NCI-H345 (cell line): Measurements from ENCODE around the gene ACACA.
"Not testable (repeated sequence)": the region's sequence is repeated elsewhere in the genome, so short reads cannot be mapped to it uniquely, and the experiment has no call there.

ENCODE experiments used
- DNase-seq: peaks from one replicate; lab custom pipeline; 2025; lab: John Stamatoyannopoulos, UW

ACACA gene

DNA sequence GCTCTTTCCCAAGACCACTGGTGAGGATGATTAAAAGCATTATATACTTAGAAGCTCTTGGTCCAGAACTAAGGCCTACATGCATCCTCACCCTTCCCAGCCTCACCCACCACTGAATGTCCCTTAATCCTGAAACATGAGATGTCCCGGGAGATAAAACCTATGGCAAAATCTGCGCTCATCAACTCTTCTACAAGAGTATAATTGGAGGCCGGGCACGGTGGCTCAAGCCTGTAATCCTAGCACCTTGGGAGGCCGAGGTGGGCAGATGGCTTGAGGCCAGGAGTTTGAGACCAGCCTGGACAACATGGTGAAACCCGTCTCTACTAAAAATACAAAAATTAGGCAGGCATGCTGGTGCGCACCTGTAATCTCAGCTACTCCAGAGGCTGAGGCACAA is 13.3 kb downstream of the ACACA start:
- DNase-seq, result no peak

- no peak for DNase-seq
Measured at GRCh38 chr17:37392024-37392590, 14.5 kb downstream of the ACACA start.

GRCh38 chr17:37391146-37391545 is 15.5 kb downstream of the ACACA start:
- no peak for DNase-seq

- DNase-seq, result no peak
Measured at GRCh38 chr17:37389160-37389559, 17.5 kb downstream of the ACACA start.

- DNase-seq, result no peak
Measured at GRCh38 chr17:37388266-37388665, 18.4 kb downstream of the ACACA start.

DNA sequence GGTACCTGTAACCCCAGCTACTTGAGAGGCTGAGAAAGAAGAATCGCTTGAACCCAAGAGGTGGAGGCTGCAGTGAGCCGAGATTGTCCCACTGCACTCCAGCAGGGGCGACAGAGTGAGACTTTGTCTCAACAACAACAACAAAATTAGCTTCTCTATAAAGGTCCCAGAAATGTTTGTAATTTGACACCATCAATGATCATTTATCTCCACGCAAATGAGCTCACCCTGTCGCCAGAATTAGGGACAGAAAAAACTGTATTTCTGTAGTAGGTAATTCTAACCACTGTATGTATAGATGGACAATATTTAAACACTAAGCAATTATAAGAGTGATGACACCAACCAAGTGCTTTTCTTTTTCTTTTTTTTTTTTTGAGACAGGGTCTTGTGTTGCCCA is 20.2 kb downstream of the ACACA start:
- no peak for DNase-seq

DNA sequence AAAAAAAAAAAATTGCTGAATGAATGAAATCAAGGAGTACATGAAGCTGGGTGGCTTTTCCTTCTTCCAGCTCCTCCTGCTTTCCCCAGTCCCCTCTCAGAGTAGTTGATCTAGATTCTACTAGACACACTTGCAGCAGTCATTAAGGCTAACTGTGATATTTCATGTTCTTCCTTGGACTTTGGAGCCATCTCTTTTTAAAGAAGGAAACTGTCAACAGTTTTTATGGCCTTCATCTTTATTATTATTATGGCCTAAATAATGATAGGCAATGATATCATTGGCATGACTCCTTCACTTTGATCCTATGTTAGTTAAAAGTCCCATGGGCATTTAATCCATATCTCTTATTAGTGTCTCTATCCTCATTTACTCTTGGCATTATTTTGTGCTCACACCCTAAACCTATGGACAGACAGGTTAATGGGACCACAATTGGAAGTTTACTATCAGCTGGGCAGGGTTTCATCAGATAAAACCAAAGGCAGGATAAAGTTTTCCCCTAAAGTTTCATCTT is 21.1 kb downstream of the ACACA start:
- DNase-seq, result no peak

DNA sequence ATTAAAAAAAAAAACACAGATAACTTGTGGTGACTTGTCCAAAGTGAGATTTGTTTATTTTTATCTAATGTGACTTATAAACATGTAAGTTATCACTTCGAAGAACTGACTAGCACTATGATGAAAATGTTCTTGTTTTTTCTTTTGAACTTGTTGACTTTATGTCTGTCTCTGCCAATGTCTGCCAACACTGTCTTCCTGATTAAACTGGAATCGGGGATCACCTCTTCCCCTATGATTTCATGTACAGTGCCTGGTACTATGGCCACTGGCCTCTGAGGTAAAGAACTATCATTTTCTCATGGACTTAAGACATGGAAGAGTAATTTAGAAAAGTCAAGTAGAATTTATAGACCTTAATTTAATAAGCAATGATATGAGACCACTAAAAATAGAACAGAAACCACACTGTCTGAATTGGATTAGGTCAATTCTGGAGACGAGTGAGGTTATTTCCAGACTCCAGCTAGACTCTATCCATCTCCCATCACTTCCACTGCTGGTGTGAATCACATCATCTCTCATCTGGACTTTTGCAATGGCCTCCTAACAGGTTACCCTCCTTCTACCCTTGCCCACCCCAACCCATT is 22.0 kb downstream of the ACACA start:
- DNase-seq, result no peak

DNA sequence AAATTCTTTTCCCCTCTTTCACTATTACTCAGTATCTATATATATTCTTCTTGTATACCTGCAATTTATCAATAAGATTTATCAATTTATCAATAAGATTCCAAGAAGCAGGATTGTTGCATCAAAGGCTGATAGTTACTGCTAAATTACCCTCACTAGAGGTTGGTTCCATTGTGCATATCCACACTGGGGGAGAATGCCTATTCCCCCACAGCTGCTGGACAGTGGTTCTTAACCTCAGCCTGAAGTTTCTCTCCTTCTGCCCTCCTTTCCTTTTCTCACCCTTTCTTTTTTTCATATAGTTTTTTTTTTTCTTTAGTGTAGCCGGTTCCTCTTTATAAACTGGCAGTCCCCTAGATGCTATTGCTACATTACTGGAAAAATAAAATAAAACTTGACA is 24.6 kb downstream of the ACACA start:
- no peak for DNase-seq

DNA sequence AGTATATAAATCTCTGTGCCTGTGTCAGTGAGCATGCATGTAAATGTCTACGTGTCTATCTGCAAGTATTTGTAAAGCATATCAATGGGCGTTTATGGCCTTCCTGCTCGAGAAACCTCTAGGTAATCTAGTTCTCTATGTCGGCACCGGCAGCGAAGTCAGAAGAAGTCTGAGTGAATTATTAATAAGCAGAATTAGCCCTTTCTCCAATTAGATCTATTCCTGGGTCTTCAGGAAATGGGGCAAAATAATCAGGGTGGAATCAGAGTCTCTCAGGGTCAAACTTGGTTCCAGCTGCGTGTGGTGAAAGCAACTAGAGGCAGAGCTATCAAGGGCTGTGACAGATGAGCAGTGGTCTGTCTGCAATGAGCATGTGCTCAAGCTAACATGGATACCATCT is 30.9 kb downstream of the ACACA start, which contains the start of gene C17orf78:
TSS of gene C17orf78 (plus strand) at position 280 of the 400 bp plus-strand sequence. CDS start at position 388, 108 bp downstream.
- DNase-seq, result no peak

GRCh38 chr17:37373530-37374159 is 33.0 kb downstream of the ACACA start:
- peak; percentile 67 for DNase-seq

GRCh38 chr17:37368577-37368976 is 38.1 kb downstream of the ACACA start:
- DNase-seq, result no peak

- DNase-seq, result no peak
Measured at GRCh38 chr17:37365589-37365988, 41.0 kb downstream of the ACACA start.

DNA sequence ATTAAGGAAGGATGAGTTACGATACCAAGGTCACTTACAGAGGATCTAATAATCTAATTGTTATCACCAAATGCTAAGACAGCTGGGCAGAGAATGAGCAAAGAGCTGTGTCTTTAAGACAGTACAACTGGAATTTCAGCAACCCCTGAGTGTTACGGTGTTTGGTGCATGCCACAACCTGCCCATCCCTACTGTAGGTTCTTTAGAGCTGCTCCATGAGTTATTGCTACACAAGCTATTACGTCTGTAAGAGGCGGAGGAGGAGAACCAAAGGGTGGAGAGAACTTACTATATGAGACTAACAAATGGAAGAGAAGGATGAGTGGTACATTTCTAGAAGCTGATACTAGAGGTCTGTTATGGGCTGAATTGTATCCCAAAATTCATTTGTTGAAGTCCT is 45.1 kb downstream of the ACACA start:
- no peak for DNase-seq

- DNase-seq, result no peak
Measured at GRCh38 chr17:37360632-37361031, 46.0 kb downstream of the ACACA start.

GRCh38 chr17:37359682-37360188 is 46.9 kb downstream of the ACACA start:
- no peak for DNase-seq

DNA sequence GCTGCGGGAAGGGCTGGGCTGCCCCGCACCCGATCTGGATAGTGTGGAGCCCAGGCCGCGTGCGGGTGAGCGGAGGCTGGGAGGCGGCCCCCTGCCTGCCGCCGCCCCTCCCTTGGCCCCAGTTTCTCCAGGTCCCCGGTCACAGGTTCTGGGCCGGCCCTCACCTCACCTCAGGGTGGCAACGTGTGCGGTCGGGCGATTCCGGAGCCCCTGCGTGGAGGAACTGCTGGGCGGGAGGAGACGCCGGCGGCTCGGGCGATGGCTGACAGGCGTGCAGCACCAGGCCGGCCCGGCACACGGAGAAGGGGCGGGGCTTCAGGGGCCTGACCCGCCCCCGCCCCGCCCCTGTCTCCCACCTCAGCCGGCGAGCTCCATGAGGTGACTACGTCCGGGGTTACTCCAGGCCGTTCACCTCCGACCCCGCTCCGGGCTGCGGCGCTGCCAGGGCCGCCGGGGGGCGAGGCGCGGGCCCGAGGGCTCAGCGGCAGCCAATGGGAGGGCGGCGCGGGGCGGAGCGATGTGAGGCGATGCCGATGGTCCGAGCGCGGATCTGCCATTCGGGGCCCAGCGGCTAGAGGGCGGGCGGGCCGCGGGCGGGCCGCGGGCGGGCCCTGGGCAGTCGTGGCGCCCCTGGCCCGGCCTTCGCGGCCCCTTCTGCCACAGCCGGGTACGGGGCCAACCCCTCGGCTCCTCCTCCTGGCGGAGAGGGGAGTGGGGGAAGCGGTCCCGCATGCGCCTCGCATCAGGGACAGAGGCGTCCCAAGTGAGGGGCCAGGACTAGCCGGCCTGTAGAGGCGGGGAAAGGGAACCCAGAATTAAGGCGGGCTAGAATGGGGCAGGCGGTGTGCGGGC is 47.6 kb downstream of the ACACA start:
- DNase-seq, result peak; percentile 79

DNA sequence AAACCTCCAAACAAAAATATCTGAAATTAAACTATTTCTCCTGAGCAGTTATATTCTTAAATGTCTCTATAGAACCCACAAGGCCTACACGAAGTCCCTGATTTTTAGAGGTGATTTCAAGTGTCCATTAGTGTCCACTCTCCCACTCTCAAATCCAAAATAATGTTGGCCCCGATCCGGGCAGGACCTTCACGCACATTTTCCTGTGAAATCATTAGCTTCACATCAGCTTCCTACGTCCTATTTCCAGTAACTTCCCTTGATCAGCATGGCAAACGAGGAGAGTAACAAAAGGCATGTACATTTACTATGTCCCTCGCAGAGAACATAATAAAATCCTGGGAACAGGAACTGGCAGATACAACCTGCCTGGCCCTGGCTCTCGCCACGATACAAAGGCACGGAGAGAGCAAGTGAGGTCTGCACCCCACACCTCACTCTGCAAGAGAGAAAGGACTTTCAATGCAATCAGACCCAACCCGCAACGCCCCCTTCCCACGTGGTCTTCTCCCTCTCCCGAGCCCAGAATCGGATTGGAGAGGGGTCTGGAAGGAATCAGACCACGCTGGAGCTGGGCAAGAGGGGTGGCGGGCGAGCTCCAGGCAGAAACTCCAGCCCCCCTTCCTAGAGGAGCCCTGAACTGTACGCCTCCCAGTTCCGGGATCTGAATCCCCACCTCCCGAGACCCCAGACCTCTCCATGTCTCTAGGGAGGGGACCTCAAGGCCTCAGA is 48.4 kb downstream of the ACACA start:
- DNase-seq, result peak; percentile 65

DNA sequence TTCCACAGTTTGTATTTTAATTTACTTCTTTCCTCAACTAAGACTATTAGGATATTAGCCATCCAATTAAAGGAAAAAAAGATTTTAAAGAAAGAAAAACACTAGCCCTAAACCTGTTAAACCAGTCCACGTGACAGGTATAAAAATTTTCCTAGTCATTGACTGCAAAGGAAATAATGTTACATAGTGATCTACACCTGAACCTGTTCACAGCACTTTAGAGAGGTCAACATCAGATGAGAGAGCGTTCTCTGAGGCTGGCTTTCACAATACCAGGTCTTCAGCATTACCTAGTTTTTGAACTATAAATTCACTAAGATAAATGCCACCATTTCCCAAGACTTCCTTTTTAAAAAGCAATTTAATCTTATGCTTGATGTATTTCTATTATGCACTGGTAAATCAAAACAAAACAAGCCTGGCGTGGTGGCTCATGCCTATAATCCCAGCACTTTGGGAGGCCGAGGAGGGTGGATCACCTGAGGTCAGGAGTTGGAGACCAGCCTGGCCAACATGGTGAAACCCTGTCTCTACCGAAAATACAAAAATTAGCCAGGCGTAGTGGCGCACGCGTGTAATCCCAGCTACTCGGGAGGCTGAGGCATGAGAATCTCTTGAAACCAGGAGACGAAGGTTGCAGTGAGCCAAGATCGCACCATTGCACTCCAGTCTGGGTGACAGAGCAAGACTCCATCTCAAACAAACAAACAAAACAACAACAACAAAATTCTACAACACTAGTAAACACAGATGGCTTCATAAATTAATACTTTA is 49.7 kb downstream of the ACACA start:
- DNase-seq, result not testable (repeated sequence)

DNA sequence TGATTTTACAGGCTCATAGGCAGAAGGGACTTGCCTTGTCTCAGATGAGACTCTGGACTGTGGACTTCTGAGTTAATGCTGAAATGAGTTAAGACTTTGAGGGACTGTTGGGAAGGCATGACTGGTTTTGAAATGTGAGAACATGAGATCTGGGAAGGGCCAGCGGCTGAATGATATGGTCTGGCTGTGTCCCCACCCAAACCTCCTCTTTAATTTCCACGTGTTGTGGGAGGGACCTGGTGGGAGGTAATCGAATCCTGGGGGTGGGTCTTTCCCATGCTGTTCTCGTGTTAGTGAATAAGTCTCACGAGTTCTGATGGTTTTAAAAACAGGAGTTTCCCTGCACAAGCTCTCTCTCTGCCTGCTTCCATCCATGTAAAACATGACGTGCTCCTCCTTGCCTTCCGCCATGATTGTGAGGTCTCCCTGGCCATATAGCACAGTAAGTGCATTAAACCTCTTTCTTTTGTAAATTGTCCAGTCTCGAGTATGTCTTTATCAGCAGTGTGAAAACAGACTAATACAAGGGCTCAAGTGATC is 59.7 kb downstream of the ACACA start:
- not testable (repeated sequence) for DNase-seq
